GM19467 (cell line): ENCODE results near the gene UTP11.
"Not testable (repeated sequence)": the region's sequence is repeated elsewhere in the genome, so short reads cannot be mapped to it uniquely, and the experiment has no call there.

Experiments
- ATAC-seq: cut with Tn5 transposase; IDR thresholded peaks from one replicate; pipeline ENCODE4 v1.9.1; 2021; ENCODE audit warnings: mild to moderate bottlenecking, moderate library complexity; ENCODE audit not compliant: unreplicated experiment

UTP11 gene

GRCh38 chr1:38012363-38013226 lies at the start of gene UTP11:
Gene UTP11, plus strand, starts transcription at chr1:38012734. Its CDS starts 69 bp downstream, at chr1:38012803.
- peak; percentile 96 for ATAC-seq

GRCh38 chr1:37964106-37964505 lies 48.4 kb upstream of the UTP11 start:
- ATAC-seq: not testable (repeated sequence)

- ATAC-seq: no peak
Measured at GRCh38 chr1:37965301-37965700, 47.2 kb upstream of the UTP11 start.

GRCh38 chr1:37973684-37974083 lies 38.9 kb upstream of the UTP11 start:
- not testable (repeated sequence) for ATAC-seq

GRCh38 chr1:37974567-37974966 lies 38.0 kb upstream of the UTP11 start:
- ATAC-seq: no peak

GRCh38 chr1:37975083-37975482 lies 37.5 kb upstream of the UTP11 start:
- not testable (repeated sequence) for ATAC-seq

GRCh38 chr1:37978541-37978940 lies 34.0 kb upstream of the UTP11 start:
- no peak for ATAC-seq

- no peak for ATAC-seq
Measured at GRCh38 chr1:37983546-37983945, 29.0 kb upstream of the UTP11 start.

GRCh38 chr1:37987679-37988078 lies 24.9 kb upstream of the UTP11 start:
- no peak for ATAC-seq

- peak; percentile 21 for ATAC-seq
Measured at GRCh38 chr1:37989361-37989930, 23.1 kb upstream of the UTP11 start.

- ATAC-seq: no peak
Measured at GRCh38 chr1:37994886-37995566, 17.5 kb upstream of the UTP11 start.

GRCh38 chr1:37995751-37996345 lies 16.7 kb upstream of the UTP11 start:
- no peak for ATAC-seq

- no peak for ATAC-seq
Measured at GRCh38 chr1:37997256-37998088, 15.1 kb upstream of the UTP11 start.

- no peak for ATAC-seq
Measured at GRCh38 chr1:37998089-37998808, 14.3 kb upstream of the UTP11 start.

- no peak for ATAC-seq
Measured at GRCh38 chr1:37998913-37999429, 13.6 kb upstream of the UTP11 start.

- ATAC-seq: no peak
Measured at GRCh38 chr1:37999430-38000232, 12.9 kb upstream of the UTP11 start.

- no peak for ATAC-seq
Measured at GRCh38 chr1:38000233-38000528, 12.4 kb upstream of the UTP11 start.

GRCh38 chr1:38000529-38001455 lies 11.7 kb upstream of the UTP11 start:
- ATAC-seq: no peak
